Astrocyte (in vitro differentiated cells and primary cell): ENCODE measurements around the gene PKNOX1. TPM values are rescaled to one million over a fixed set of nuclear protein-coding genes. Genes with fewer than 3 reads are reported as not detected.
A peak's percentile ranks its signal among the peaks of the same experiment; 100 is the strongest.

Experiments
- DNase-seq: peaks from one replicate; pipeline ENCODE4 v3.0.0-alpha.2; 2010; ENCODE audit warnings: low read depth
- FAIRE-seq: peaks from 2 replicates; lab custom pipeline; 2011; peaks lifted over from hg19 to GRCh38; lab: Jason Lieb, UNC
- H2AFZ ChIP-seq: 2 replicates; pipeline ENCODE4 v1.6.0; 2012; ENCODE audit warnings: low read depth, low read length, inconsistent platforms
- H3K27ac ChIP-seq: 2 replicates; pipeline ENCODE4 v1.5.1; 2011; ENCODE audit warnings: low read depth, low read length, inconsistent platforms
- H3K27me3 ChIP-seq: 2 replicates; pipeline ENCODE4 v1.6.0; 2011; ENCODE audit warnings: low read length, inconsistent platforms; ENCODE audit not compliant: insufficient read depth
- H3K36me3 ChIP-seq: 2 replicates; pipeline ENCODE4 v1.5.1; 2011; ENCODE audit warnings: low read length, inconsistent platforms; ENCODE audit not compliant: insufficient read depth
- H3K4me1 ChIP-seq: 2 replicates; pipeline ENCODE4 v1.5.1; 2011; ENCODE audit warnings: low read length, inconsistent platforms; ENCODE audit not compliant: insufficient read depth
- H3K4me2 ChIP-seq: 2 replicates; pipeline ENCODE4 v1.6.0; 2012; ENCODE audit warnings: low read length, inconsistent platforms
- H3K4me3 ChIP-seq: 2 replicates; pipeline ENCODE4 v1.5.1; 2011; ENCODE audit warnings: low read depth, mild to moderate bottlenecking, low read length, inconsistent platforms; ENCODE audit not compliant: insufficient read depth
- H3K79me2 ChIP-seq: 2 replicates; pipeline ENCODE4 v1.6.0; 2012; ENCODE audit warnings: mild to moderate bottlenecking, low read length, inconsistent platforms; ENCODE audit not compliant: insufficient read depth
- H3K9ac ChIP-seq: 2 replicates; pipeline ENCODE4 v1.6.0; 2012; ENCODE audit warnings: mild to moderate bottlenecking, low read length, inconsistent platforms
- H3K9me3 ChIP-seq: 2 replicates; pipeline ENCODE4 v1.5.1; 2012; ENCODE audit warnings: low read depth, mild to moderate bottlenecking, low read length, inconsistent platforms; ENCODE audit not compliant: insufficient read depth
- H4K20me1 ChIP-seq: 2 replicates; pipeline ENCODE4 v1.6.0; 2012; ENCODE audit warnings: low read length, inconsistent platforms; ENCODE audit not compliant: insufficient read depth
- H3K27ac Mint-ChIP-seq: one replicate; pipeline ENCODE4 v1.8.0; 2021; ENCODE audit warnings: mild to moderate bottlenecking, mixed read lengths; ENCODE audit not compliant: unreplicated experiment
- H3K27me3 Mint-ChIP-seq: one replicate; pipeline ENCODE4 v1.8.0; 2021; ENCODE audit warnings: low read depth, mixed read lengths; ENCODE audit not compliant: unreplicated experiment
- H3K36me3 Mint-ChIP-seq: one replicate; pipeline ENCODE4 v1.8.0; 2021; ENCODE audit warnings: low read depth, mixed read lengths; ENCODE audit not compliant: unreplicated experiment
- H3K4me1 Mint-ChIP-seq: one replicate; pipeline ENCODE4 v1.8.0; 2021; ENCODE audit warnings: low read depth, mixed read lengths; ENCODE audit not compliant: unreplicated experiment
- H3K4me3 Mint-ChIP-seq: one replicate; pipeline ENCODE4 v1.8.0; 2021; ENCODE audit warnings: mild to moderate bottlenecking, moderate library complexity, mixed read lengths; ENCODE audit not compliant: unreplicated experiment
- H3K9me3 Mint-ChIP-seq: one replicate; pipeline ENCODE4 v1.8.0; 2021; ENCODE audit warnings: mild to moderate bottlenecking, mixed read lengths; ENCODE audit not compliant: unreplicated experiment
- EZH2 ChIP-seq: IDR thresholded peaks from 2 replicates; pipeline ENCODE4 v1.6.1; 2012; ENCODE audit warnings: mild to moderate bottlenecking, low read length, inconsistent platforms; ENCODE audit not compliant: insufficient read depth
- total RNA-seq: library from RNA; stranded (reverse); gene quantifications from 2 replicates; pipeline ENCODE4 v1.2.1, GENCODE V29; 2021
- TF ChIP-seq, protein P1 (sequence below): IDR thresholded peaks from 2 replicates; pipeline ENCODE4 v1.5.1; 2011; ENCODE audit warnings: low read depth, mild to moderate bottlenecking, inconsistent platforms, low read length, moderate library complexity; ENCODE audit not compliant: insufficient read depth

PKNOX1 gene
- total RNA-seq, 1 donor from 2014 or later: 11.2 TPM

DNA sequence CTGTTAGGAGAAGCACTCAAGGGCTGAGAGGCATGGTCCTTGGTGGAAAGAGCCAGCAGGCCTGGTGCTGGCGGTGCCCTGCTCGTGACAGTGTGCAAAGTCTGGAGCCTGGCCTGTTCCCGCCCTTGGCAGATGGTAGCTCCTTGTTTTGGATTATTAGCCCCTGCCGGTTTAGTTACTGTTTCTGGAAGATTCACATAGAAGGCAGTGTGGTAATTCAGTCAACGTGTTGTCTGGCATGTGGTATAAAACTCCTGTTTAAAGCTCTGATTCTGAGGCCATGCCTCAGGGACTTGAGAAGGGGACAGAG, 6.8 kb downstream of the PKNOX1 start:
- peaks cover 18% of the 10 kb centered on the region for H4K20me1 ChIP-seq
- TF ChIP-seq, protein P1, sequence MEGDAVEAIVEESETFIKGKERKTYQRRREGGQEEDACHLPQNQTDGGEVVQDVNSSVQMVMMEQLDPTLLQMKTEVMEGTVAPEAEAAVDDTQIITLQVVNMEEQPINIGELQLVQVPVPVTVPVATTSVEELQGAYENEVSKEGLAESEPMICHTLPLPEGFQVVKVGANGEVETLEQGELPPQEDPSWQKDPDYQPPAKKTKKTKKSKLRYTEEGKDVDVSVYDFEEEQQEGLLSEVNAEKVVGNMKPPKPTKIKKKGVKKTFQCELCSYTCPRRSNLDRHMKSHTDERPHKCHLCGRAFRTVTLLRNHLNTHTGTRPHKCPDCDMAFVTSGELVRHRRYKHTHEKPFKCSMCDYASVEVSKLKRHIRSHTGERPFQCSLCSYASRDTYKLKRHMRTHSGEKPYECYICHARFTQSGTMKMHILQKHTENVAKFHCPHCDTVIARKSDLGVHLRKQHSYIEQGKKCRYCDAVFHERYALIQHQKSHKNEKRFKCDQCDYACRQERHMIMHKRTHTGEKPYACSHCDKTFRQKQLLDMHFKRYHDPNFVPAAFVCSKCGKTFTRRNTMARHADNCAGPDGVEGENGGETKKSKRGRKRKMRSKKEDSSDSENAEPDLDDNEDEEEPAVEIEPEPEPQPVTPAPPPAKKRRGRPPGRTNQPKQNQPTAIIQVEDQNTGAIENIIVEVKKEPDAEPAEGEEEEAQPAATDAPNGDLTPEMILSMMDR: no peak
- TF ChIP-seq EZH2: no peak
- Mint-ChIP-seq H3K4me3 (no peak overlapping the region), H3K36me3 (peaks cover 14% of the 10 kb centered on the region), H3K27me3 (no peaks in the 10 kb centered on the region), H3K27ac (no peak overlapping the region), H3K4me1 (peaks cover 9% of the 10 kb centered on the region), H3K9me3 (peaks cover 10% of the 10 kb centered on the region)
- H2AFZ ChIP-seq: no peak overlapping the region
- peaks cover 6% of the 10 kb centered on the region for H3K36me3 ChIP-seq
- no peaks in the 10 kb centered on the region for H3K27me3 ChIP-seq
- FAIRE-seq (no peak), DNase-seq (no peak)
- no peaks in the 10 kb centered on the region for H3K9me3 ChIP-seq
- H3K79me2 ChIP-seq: peaks cover 80% of the 10 kb centered on the region
- H3K4me1 ChIP-seq: peaks cover 2% of the 10 kb centered on the region
- no peak overlapping the region for H3K4me3 ChIP-seq
- no peak overlapping the region for H3K9ac ChIP-seq
- H3K4me2 ChIP-seq: no peak overlapping the region
- H3K27ac ChIP-seq: no peak overlapping the region

DNA sequence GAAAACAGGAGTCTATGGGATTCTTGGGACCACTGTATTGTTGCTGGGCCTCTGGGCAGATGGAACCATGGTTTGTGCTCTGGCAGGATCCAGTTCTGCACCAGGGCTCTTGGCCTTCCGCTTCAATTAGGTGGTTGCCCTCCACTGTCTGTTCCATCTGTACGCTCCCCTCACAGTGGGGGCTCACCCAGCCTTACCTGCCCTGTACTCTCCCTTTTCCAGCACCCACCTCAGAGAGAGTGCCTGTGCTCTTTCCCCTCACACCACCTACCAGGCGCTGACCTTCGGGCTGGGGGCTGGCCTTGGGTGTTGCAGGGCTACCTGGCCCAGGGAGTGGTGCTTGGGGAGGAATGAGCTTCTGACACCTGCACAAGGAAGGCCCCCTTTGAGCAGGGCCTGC, 7.5 kb downstream of the PKNOX1 start:
- Histone ChIP-seq H3K9me3 (no peaks in the 10 kb centered on the region), H3K9ac (no peak overlapping the region), H4K20me1 (peaks cover 18% of the 10 kb centered on the region), H3K79me2 (peaks cover 79% of the 10 kb centered on the region), H2AFZ (no peak overlapping the region), H3K36me3 (peaks cover 6% of the 10 kb centered on the region), H3K27ac (no peak overlapping the region), H3K27me3 (no peaks in the 10 kb centered on the region), H3K4me2 (no peak overlapping the region), H3K4me3 (no peak overlapping the region), H3K4me1 (no peaks in the 10 kb centered on the region)
- H3K27ac Mint-ChIP-seq: no peak overlapping the region
- H3K9me3 Mint-ChIP-seq: peaks cover 8% of the 10 kb centered on the region
- H3K4me3 Mint-ChIP-seq: no peak overlapping the region
- no peak for DNase-seq
- peaks cover 13% of the 10 kb centered on the region for H3K36me3 Mint-ChIP-seq
- no peaks in the 10 kb centered on the region for H3K27me3 Mint-ChIP-seq
- H3K4me1 Mint-ChIP-seq: peaks cover 11% of the 10 kb centered on the region
- TF ChIP-seq, protein P1: no peak
- TF ChIP-seq EZH2: no peak
- no peak for FAIRE-seq

- Mint-ChIP-seq H3K9me3 (peaks cover 4% of the 10 kb centered on the region), H3K27ac (no peak overlapping the region), H3K4me1 (peaks cover 11% of the 10 kb centered on the region), H3K36me3 (peaks cover 9% of the 10 kb centered on the region), H3K4me3 (no peak overlapping the region), H3K27me3 (no peaks in the 10 kb centered on the region)
- no peak overlapping the region for H3K4me3 ChIP-seq
- DNase-seq (no peak), FAIRE-seq (no peak)
- H3K27ac ChIP-seq: no peak overlapping the region
- H2AFZ ChIP-seq: no peak overlapping the region
- H3K9ac ChIP-seq: no peak overlapping the region
- H3K27me3 ChIP-seq: no peaks in the 10 kb centered on the region
- H4K20me1 ChIP-seq: peaks cover 15% of the 10 kb centered on the region
- peaks cover 2% of the 10 kb centered on the region for H3K36me3 ChIP-seq
- H3K79me2 ChIP-seq: peaks cover 66% of the 10 kb centered on the region
- no peaks in the 10 kb centered on the region for H3K4me1 ChIP-seq
- no peaks in the 10 kb centered on the region for H3K9me3 ChIP-seq
- H3K4me2 ChIP-seq: peak overlapping the region; percentile 34
- TF ChIP-seq, protein P1: no peak
- TF ChIP-seq EZH2: no peak
Observed at GRCh38 chr21:42983103-42983502, 8.7 kb downstream of the PKNOX1 start.
